HL-60 (cell line): ENCODE measurements around the gene CLEC2D.

Experiments
- GABPA ChIP-seq: IDR thresholded peaks from 2 replicates; pipeline ENCODE4 v1.6.1; 2012; ENCODE audit warnings: low read depth
- POLR2AphosphoS5 ChIP-seq: IDR thresholded peaks from 2 replicates; pipeline ENCODE4 v1.6.1; 2012; ENCODE audit warnings: low read depth
- SPI1 ChIP-seq: IDR thresholded peaks from 2 replicates; pipeline ENCODE4 v1.6.1; 2012; ENCODE audit warnings: low read depth, mild to moderate bottlenecking, borderline replicate concordance
- TF ChIP-seq, protein P1 (sequence below): IDR thresholded peaks from one replicate; pipeline ENCODE4 v1.5.1; 2011; ENCODE audit warnings: low read length, control low read depth, inconsistent platforms; ENCODE audit not compliant: insufficient read depth
- TF ChIP-seq, protein P2 (sequence below): IDR thresholded peaks from 2 replicates; pipeline ENCODE4 v1.6.1; 2012; ENCODE audit warnings: low read depth; ENCODE audit not compliant: insufficient replicate concordance

DNA sequence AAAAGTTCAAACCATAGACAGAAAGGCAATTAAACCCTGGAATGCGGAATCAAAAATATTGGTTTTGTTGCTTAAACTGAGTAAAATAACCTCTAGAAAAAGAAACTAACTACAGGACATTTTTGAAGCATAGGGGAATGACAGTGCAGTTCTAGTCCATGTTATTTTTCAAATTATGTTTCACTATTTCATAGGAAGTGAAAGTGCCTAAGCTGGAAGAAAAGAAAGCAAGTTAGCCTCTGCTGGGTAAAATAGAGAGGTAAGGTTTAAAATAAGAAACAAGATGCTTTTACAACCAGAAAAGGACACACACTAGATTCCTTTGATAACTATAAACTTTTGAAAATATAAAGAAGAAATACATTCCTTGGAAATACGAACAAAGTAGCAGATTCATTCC is 62.3 kb downstream of the CLEC2D start:
- TF ChIP-seq GABPA = no peak
- TF ChIP-seq POLR2AphosphoS5 = no peak
- TF ChIP-seq, protein P1, sequence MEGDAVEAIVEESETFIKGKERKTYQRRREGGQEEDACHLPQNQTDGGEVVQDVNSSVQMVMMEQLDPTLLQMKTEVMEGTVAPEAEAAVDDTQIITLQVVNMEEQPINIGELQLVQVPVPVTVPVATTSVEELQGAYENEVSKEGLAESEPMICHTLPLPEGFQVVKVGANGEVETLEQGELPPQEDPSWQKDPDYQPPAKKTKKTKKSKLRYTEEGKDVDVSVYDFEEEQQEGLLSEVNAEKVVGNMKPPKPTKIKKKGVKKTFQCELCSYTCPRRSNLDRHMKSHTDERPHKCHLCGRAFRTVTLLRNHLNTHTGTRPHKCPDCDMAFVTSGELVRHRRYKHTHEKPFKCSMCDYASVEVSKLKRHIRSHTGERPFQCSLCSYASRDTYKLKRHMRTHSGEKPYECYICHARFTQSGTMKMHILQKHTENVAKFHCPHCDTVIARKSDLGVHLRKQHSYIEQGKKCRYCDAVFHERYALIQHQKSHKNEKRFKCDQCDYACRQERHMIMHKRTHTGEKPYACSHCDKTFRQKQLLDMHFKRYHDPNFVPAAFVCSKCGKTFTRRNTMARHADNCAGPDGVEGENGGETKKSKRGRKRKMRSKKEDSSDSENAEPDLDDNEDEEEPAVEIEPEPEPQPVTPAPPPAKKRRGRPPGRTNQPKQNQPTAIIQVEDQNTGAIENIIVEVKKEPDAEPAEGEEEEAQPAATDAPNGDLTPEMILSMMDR = no peak
- TF ChIP-seq, protein P2, sequence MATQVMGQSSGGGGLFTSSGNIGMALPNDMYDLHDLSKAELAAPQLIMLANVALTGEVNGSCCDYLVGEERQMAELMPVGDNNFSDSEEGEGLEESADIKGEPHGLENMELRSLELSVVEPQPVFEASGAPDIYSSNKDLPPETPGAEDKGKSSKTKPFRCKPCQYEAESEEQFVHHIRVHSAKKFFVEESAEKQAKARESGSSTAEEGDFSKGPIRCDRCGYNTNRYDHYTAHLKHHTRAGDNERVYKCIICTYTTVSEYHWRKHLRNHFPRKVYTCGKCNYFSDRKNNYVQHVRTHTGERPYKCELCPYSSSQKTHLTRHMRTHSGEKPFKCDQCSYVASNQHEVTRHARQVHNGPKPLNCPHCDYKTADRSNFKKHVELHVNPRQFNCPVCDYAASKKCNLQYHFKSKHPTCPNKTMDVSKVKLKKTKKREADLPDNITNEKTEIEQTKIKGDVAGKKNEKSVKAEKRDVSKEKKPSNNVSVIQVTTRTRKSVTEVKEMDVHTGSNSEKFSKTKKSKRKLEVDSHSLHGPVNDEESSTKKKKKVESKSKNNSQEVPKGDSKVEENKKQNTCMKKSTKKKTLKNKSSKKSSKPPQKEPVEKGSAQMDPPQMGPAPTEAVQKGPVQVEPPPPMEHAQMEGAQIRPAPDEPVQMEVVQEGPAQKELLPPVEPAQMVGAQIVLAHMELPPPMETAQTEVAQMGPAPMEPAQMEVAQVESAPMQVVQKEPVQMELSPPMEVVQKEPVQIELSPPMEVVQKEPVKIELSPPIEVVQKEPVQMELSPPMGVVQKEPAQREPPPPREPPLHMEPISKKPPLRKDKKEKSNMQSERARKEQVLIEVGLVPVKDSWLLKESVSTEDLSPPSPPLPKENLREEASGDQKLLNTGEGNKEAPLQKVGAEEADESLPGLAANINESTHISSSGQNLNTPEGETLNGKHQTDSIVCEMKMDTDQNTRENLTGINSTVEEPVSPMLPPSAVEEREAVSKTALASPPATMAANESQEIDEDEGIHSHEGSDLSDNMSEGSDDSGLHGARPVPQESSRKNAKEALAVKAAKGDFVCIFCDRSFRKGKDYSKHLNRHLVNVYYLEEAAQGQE = no peak
- TF ChIP-seq SPI1 = no peak
